C4-2B (cell line): Measurements from ENCODE around the gene BTK.

Source experiments
- CTCF ChIP-seq: fragments of 450-650 bp; conservative IDR thresholded peaks from 2 replicates; pipeline ENCODE4 v1.5.1; 2017; ENCODE audit warnings: mild to moderate bottlenecking
- ZFX ChIP-seq: fragments of 450-650 bp; IDR thresholded peaks from 2 replicates; pipeline ENCODE4 v1.6.1; 2017

GRCh38 chrX:101391831-101392230 is 5.8 kb upstream of the BTK start:
- TF ChIP-seq CTCF: no peak
- no peak for TF ChIP-seq ZFX
